WTC11 (cell line): ENCODE measurements around the gene RFLNA. TPM values are rescaled to one million over a fixed set of nuclear protein-coding genes. Genes with fewer than 3 reads are reported as not detected.
"Not testable (repeated sequence)": the region's sequence is repeated elsewhere in the genome, so short reads cannot be mapped to it uniquely, and the experiment has no call there.

Experiments
- ATAC-seq: fragments of 200-7000 bp; cut with Tn5 transposase; 2 replicates; pipeline ENCODE4 v1.10.0; 2021; ENCODE audit warnings: mild to moderate bottlenecking, moderate library complexity
- CTCF ChIA-PET: fragments of 300-600 bp; sonication (Branson Sonifier 250); formaldehyde crosslinking; loops from one replicate; lab custom pipeline; 2021; ENCODE audit warnings: antibody characterized with exemption; lab: Charles Lee
- POLR2A ChIA-PET: fragments of 350-600 bp; sonication (Branson Sonifier 250); formaldehyde crosslinking; loops from one replicate; lab custom pipeline; 2021; ENCODE audit warnings: antibody characterized with exemption; lab: Charles Lee
- DNase-seq: peaks from one replicate; pipeline ENCODE4 v3.0.0; 2021; ENCODE audit warnings: low spot score
- H3K27ac Mint-ChIP-seq: 2 replicates; pipeline ENCODE4 v1.8.0; 2021; ENCODE audit warnings: mixed read lengths
- H3K27me3 Mint-ChIP-seq: 2 replicates; pipeline ENCODE4 v1.8.0; 2021; ENCODE audit warnings: low read depth, mild to moderate bottlenecking, moderate library complexity, mixed read lengths
- H3K36me3 Mint-ChIP-seq: 2 replicates; pipeline ENCODE4 v1.8.0; 2021; ENCODE audit warnings: mixed read lengths
- H3K4me1 Mint-ChIP-seq: 2 replicates; pipeline ENCODE4 v1.8.0; 2022; ENCODE audit warnings: mixed read lengths
- H3K4me3 Mint-ChIP-seq: 2 replicates; pipeline ENCODE4 v1.8.0; 2021; ENCODE audit warnings: mild to moderate bottlenecking, moderate library complexity, mixed read lengths
- H3K9me3 Mint-ChIP-seq: 2 replicates; pipeline ENCODE4 v1.8.0; 2021; ENCODE audit warnings: mixed read lengths
- CREM ChIP-seq: sonication (generic); formaldehyde crosslinking; IDR thresholded peaks from 2 replicates; pipeline ENCODE4 v1.8.1; 2022; ENCODE audit warnings: mild to moderate bottlenecking, missing genetic modification reagents, moderate library complexity
- ETV6 ChIP-seq: sonication (generic); formaldehyde crosslinking; IDR thresholded peaks from 2 replicates; pipeline ENCODE4 v1.8.1; 2022; ENCODE audit warnings: mild to moderate bottlenecking, missing genetic modification reagents
- FOXJ3 ChIP-seq: sonication (generic); formaldehyde crosslinking; IDR thresholded peaks from 2 replicates; pipeline ENCODE4 v1.9.0; 2021; ENCODE audit warnings: missing genetic modification reagents, mild to moderate bottlenecking, borderline replicate concordance
- MYBL2 ChIP-seq: sonication (generic); formaldehyde crosslinking; IDR thresholded peaks from 2 replicates; pipeline ENCODE4 v1.8.1; 2023; ENCODE audit warnings: mild to moderate bottlenecking, moderate library complexity, missing genetic modification reagents
- TEAD1 ChIP-seq: sonication (generic); formaldehyde crosslinking; IDR thresholded peaks from 2 replicates; pipeline ENCODE4 v1.8.0; 2022; ENCODE audit warnings: mild to moderate bottlenecking, missing genetic modification reagents
- TP53 ChIP-seq: sonication (generic); formaldehyde crosslinking; IDR thresholded peaks from 2 replicates; pipeline ENCODE4 v1.8.1; 2023; ENCODE audit warnings: mild to moderate bottlenecking, missing genetic modification reagents
- ZBTB21 ChIP-seq: sonication (generic); formaldehyde crosslinking; IDR thresholded peaks from 2 replicates; pipeline ENCODE4 v1.8.1; 2023; ENCODE audit warnings: mild to moderate bottlenecking, missing genetic modification reagents, borderline replicate concordance
- ZNF317 ChIP-seq: sonication (generic); formaldehyde crosslinking; IDR thresholded peaks from 2 replicates; pipeline ENCODE4 v1.8.1; 2023; ENCODE audit warnings: low read depth, mild to moderate bottlenecking, moderate library complexity, missing genetic modification reagents, borderline replicate concordance
- total RNA-seq: library from RNA; stranded (reverse); gene quantifications from 3 replicates; pipeline ENCODE4 v1.2.3, GENCODE V29; 2021
- TF ChIP-seq, protein P1 (sequence below): sonication (generic); formaldehyde crosslinking; IDR thresholded peaks from 2 replicates; pipeline ENCODE4 v1.8.1; 2023; ENCODE audit warnings: mild to moderate bottlenecking, missing genetic modification reagents
- TF ChIP-seq, protein P2 (sequence below): sonication (generic); formaldehyde crosslinking; IDR thresholded peaks from 2 replicates; pipeline ENCODE4 v1.8.1; 2023; ENCODE audit warnings: mild to moderate bottlenecking, missing genetic modification reagents
- TF ChIP-seq, protein P3 (sequence below): sonication (generic); formaldehyde crosslinking; IDR thresholded peaks from 2 replicates; pipeline ENCODE4 v1.8.1; 2023; ENCODE audit warnings: mild to moderate bottlenecking, missing genetic modification reagents, borderline replicate concordance
- TF ChIP-seq, protein P4 (sequence below): sonication (generic); formaldehyde crosslinking; IDR thresholded peaks from 2 replicates; pipeline ENCODE4 v1.8.0; 2022; ENCODE audit warnings: mild to moderate bottlenecking, missing genetic modification reagents
- TF ChIP-seq, protein P5 (sequence below): sonication (generic); formaldehyde crosslinking; IDR thresholded peaks from 2 replicates; pipeline ENCODE4 v1.8.1; 2023; ENCODE audit warnings: mild to moderate bottlenecking, missing genetic modification reagents, moderate library complexity
- TF ChIP-seq, protein P6 (sequence below): sonication (generic); formaldehyde crosslinking; IDR thresholded peaks from 2 replicates; pipeline ENCODE4 v1.8.1; 2022; ENCODE audit warnings: mild to moderate bottlenecking, missing genetic modification reagents, moderate library complexity, borderline replicate concordance

RFLNA gene
- total RNA-seq, 1 experiment from 2014 or later = 6.3 TPM

DNA sequence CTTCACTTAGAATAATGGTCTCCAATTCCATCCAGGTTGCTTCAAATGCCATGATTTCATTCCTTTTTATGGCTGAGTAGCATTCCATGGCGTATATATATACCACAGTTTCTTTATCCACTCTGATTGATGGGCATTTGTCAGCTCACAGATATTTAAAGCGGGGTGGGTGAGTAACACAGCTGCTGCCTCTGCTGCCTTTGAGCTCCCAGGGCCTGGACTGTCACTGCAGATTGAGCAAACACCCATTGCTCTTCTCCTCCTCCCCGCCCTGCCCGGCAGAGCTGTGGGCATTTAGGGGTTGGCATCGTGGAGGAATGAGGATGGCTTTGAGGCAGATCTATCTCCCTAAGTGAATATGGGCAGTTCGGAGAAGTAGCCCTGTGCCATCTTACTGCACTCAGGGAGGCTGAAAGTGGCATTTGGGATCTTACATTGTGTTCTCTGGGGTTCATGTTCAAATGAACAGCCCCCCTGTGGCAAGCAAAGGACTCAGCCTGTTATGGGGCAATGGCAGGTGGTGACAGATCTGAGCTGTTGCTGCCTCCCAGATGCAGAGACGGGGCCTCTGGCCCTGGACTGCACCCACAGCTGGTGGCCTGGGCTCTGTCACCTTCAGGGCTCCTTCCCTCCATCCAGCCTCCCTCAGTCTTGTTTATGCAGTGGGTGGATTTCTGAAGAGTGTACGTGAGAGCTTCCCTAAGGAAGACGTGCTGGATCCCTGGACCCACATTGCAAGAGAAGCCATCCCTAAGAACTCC lies 4.9 kb downstream of the RFLNA start (continued):
- TF ChIP-seq, protein P1, sequence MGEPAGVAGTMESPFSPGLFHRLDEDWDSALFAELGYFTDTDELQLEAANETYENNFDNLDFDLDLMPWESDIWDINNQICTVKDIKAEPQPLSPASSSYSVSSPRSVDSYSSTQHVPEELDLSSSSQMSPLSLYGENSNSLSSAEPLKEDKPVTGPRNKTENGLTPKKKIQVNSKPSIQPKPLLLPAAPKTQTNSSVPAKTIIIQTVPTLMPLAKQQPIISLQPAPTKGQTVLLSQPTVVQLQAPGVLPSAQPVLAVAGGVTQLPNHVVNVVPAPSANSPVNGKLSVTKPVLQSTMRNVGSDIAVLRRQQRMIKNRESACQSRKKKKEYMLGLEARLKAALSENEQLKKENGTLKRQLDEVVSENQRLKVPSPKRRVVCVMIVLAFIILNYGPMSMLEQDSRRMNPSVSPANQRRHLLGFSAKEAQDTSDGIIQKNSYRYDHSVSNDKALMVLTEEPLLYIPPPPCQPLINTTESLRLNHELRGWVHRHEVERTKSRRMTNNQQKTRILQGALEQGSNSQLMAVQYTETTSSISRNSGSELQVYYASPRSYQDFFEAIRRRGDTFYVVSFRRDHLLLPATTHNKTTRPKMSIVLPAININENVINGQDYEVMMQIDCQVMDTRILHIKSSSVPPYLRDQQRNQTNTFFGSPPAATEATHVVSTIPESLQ (CRISPR knock-in tag) = no peak
- TF ChIP-seq CREM (CRISPR knock-in tag) (no peak), FOXJ3 (CRISPR knock-in tag) (no peak), ZNF317 (CRISPR knock-in tag) (no peak), MYBL2 (no peak)

DNA sequence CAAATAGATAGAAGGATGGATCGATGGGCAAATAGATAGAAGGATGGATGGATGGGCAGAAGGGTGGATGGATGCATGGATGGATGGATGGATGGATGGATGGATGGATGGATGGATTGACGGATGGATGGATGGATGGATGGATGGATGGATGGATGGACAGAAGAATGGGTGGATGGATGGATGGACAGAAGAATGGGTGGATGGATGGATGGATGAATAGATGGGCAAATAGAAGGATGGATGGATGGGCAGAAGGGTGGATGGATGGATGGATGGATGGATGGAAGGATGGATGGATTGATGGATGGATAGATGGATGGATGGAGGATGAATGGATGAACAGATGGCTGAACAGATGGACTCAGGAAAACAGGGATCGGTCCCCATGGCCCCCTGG lies 5.8 kb downstream of the RFLNA start:
- H3K4me3 Mint-ChIP-seq, H3K9me3 Mint-ChIP-seq, ATAC-seq, H3K36me3 Mint-ChIP-seq, POLR2A ChIA-PET, H3K27ac Mint-ChIP-seq, DNase-seq: not testable (repeated sequence)
- Mint-ChIP-seq H3K4me1 (peaks cover 19% of the 10 kb centered on the region), H3K27me3 (peaks cover 16% of the 10 kb centered on the region)
- CTCF ChIA-PET = interaction anchor here (1.4 to 1.6 kb wide), 3 partner anchors 10 to 264 kb away, joined by 3 to 8 read pairs (median 3); no protein-coding TSS in a partner anchor

DNA sequence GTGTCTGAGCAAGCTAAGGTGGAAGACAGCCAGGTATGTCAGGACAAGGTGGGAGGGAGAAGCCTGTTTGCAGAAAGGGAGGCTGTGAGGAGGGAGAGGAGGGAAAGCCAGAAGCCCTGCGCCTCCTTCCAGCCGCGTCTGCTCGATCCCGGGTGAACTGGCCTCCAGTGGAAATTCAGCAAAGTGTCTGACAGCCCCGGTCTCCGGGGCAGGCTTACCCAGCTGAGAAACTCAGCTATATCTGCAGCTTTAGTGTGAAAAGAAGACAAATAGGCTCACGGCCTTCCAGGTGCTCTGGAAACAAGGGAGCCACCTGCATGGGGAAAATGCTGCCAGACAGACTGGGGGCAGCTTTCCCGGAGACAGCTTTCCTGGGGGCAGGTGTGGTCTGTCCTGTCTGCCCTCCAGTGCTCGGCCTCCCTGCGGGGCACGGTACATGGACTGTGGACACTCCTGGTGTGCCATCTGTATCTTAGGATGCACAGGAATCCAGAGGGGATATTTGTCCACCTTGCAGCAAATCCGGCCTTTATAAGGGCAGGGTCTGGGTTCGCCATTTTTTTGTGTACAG lies 6.3 kb downstream of the RFLNA start:
- H3K4me3 Mint-ChIP-seq = no peak overlapping the region
- TF ChIP-seq ZNF317 (CRISPR knock-in tag) = no peak
- TF ChIP-seq, protein P2, sequence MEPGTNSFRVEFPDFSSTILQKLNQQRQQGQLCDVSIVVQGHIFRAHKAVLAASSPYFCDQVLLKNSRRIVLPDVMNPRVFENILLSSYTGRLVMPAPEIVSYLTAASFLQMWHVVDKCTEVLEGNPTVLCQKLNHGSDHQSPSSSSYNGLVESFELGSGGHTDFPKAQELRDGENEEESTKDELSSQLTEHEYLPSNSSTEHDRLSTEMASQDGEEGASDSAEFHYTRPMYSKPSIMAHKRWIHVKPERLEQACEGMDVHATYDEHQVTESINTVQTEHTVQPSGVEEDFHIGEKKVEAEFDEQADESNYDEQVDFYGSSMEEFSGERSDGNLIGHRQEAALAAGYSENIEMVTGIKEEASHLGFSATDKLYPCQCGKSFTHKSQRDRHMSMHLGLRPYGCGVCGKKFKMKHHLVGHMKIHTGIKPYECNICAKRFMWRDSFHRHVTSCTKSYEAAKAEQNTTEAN (CRISPR knock-in tag) = no peak
- TF ChIP-seq, all 79 proteins: peak for 0
- Mint-ChIP-seq H3K4me1 (peaks cover 14% of the 10 kb centered on the region), H3K27ac (no peak overlapping the region), H3K36me3 (no peaks in the 10 kb centered on the region), H3K27me3 (peaks cover 11% of the 10 kb centered on the region), H3K9me3 (no peaks in the 10 kb centered on the region)
- ATAC-seq (no peak), DNase-seq (no peak)
- POLR2A ChIA-PET = no interaction called here
- CTCF ChIA-PET = interaction anchor here (1.6 kb wide), 1 partner anchor 264 kb away, joined by 3 read pairs; no protein-coding TSS in a partner anchor

DNA sequence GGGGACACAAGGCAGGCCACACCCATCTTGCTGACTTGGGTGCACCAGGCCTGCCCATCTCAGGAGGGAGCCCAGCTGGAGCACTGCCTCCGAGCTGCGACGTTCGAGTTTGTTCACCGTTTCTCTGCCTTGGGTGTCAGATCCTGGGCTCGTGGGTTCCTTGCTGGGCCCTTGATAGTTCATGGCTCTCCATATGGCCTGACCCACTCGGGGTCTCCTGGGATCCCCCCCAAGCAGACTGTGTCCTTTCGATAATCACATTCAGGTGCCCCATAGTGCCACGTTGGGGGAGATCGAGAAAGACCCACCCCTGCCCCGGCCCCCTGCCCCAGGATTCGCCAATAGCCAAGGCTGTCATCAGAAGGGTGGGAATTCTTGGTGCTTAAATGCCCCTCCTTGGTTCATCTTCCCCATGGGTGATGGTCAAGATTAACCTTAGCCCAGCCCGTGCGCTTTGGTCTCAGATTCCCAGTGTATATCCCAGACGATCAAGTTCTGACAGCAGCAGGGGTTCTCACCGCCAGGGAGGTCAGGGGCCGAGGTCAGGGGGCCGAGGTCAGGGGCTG lies 7.4 kb downstream of the RFLNA start:
- Mint-ChIP-seq H3K4me1 (peaks cover 6% of the 10 kb centered on the region), H3K27ac (no peak overlapping the region; the same call in 1 of the 2 replicates), H3K4me3 (no peak overlapping the region), H3K36me3 (no peaks in the 10 kb centered on the region), H3K27me3 (peaks cover 1% of the 10 kb centered on the region; the same call in 1 of the 2 replicates), H3K9me3 (no peaks in the 10 kb centered on the region)
- ChIA-PET CTCF (interaction anchor here (0.9 to 2.2 kb wide), 5 partner anchors 16 to 270 kb away, joined by 3 to 12 read pairs (median 4); no protein-coding TSS in a partner anchor), POLR2A (no interaction called here)
- ATAC-seq (no peak), DNase-seq (no peak)
- TF ChIP-seq, protein P2 (CRISPR knock-in tag) = no peak
- TF ChIP-seq ETV6 (no peak), ZBTB21 (CRISPR knock-in tag) (no peak), TEAD1 (no peak), TP53 (no peak)
- TF ChIP-seq, protein P3, sequence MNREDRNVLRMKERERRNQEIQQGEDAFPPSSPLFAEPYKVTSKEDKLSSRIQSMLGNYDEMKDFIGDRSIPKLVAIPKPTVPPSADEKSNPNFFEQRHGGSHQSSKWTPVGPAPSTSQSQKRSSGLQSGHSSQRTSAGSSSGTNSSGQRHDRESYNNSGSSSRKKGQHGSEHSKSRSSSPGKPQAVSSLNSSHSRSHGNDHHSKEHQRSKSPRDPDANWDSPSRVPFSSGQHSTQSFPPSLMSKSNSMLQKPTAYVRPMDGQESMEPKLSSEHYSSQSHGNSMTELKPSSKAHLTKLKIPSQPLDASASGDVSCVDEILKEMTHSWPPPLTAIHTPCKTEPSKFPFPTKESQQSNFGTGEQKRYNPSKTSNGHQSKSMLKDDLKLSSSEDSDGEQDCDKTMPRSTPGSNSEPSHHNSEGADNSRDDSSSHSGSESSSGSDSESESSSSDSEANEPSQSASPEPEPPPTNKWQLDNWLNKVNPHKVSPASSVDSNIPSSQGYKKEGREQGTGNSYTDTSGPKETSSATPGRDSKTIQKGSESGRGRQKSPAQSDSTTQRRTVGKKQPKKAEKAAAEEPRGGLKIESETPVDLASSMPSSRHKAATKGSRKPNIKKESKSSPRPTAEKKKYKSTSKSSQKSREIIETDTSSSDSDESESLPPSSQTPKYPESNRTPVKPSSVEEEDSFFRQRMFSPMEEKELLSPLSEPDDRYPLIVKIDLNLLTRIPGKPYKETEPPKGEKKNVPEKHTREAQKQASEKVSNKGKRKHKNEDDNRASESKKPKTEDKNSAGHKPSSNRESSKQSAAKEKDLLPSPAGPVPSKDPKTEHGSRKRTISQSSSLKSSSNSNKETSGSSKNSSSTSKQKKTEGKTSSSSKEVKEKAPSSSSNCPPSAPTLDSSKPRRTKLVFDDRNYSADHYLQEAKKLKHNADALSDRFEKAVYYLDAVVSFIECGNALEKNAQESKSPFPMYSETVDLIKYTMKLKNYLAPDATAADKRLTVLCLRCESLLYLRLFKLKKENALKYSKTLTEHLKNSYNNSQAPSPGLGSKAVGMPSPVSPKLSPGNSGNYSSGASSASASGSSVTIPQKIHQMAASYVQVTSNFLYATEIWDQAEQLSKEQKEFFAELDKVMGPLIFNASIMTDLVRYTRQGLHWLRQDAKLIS (CRISPR knock-in tag) = no peak
- TF ChIP-seq, protein P4, sequence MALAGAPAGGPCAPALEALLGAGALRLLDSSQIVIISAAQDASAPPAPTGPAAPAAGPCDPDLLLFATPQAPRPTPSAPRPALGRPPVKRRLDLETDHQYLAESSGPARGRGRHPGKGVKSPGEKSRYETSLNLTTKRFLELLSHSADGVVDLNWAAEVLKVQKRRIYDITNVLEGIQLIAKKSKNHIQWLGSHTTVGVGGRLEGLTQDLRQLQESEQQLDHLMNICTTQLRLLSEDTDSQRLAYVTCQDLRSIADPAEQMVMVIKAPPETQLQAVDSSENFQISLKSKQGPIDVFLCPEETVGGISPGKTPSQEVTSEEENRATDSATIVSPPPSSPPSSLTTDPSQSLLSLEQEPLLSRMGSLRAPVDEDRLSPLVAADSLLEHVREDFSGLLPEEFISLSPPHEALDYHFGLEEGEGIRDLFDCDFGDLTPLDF (CRISPR knock-in tag) = no peak
- TF ChIP-seq, protein P5, sequence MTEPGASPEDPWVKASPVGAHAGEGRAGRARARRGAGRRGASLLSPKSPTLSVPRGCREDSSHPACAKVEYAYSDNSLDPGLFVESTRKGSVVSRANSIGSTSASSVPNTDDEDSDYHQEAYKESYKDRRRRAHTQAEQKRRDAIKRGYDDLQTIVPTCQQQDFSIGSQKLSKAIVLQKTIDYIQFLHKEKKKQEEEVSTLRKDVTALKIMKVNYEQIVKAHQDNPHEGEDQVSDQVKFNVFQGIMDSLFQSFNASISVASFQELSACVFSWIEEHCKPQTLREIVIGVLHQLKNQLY (CRISPR knock-in tag) = no peak
- TF ChIP-seq, protein P6, sequence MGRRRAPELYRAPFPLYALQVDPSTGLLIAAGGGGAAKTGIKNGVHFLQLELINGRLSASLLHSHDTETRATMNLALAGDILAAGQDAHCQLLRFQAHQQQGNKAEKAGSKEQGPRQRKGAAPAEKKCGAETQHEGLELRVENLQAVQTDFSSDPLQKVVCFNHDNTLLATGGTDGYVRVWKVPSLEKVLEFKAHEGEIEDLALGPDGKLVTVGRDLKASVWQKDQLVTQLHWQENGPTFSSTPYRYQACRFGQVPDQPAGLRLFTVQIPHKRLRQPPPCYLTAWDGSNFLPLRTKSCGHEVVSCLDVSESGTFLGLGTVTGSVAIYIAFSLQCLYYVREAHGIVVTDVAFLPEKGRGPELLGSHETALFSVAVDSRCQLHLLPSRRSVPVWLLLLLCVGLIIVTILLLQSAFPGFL (CRISPR knock-in tag) = no peak
